Loucy (cell line): ENCODE results near the gene HEXIM1.

Experiments used
- EZH2phosphoT487 ChIP-seq: fragments of 200-600 bp; IDR thresholded peaks from 2 replicates; pipeline ENCODE4 v1.6.1; 2018; ENCODE audit warnings: antibody characterized with exemption, mild to moderate bottlenecking, moderate library complexity, borderline replicate concordance
- TF ChIP-seq, protein P1 (sequence below): fragments of 200-600 bp; sonication (generic); conservative IDR thresholded peaks from 2 replicates; pipeline ENCODE4 v1.5.1; 2014; ENCODE audit warnings: mild to moderate bottlenecking, antibody characterized with exemption, low read length

DNA sequence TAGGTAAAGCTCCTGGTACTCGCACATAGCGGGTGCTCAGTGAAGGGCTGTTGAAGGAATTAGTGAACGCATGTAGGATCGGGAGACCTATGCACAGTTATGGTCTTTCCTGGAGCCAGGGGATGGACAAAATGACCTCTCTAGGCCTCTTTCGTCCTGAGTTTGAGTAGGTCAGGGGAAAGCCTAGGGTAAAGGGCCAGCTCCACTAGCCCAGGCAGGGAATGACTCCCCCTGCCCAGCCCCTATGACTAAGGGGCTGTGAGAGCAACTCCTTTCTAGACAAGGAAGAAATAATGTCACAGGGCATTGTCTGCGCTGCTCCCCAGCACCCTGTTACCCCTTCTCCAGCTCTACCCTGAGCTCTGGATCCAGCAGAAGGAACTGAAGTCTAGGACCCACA is 48.8 kb downstream of the HEXIM1 start:
- TF ChIP-seq, protein P1, sequence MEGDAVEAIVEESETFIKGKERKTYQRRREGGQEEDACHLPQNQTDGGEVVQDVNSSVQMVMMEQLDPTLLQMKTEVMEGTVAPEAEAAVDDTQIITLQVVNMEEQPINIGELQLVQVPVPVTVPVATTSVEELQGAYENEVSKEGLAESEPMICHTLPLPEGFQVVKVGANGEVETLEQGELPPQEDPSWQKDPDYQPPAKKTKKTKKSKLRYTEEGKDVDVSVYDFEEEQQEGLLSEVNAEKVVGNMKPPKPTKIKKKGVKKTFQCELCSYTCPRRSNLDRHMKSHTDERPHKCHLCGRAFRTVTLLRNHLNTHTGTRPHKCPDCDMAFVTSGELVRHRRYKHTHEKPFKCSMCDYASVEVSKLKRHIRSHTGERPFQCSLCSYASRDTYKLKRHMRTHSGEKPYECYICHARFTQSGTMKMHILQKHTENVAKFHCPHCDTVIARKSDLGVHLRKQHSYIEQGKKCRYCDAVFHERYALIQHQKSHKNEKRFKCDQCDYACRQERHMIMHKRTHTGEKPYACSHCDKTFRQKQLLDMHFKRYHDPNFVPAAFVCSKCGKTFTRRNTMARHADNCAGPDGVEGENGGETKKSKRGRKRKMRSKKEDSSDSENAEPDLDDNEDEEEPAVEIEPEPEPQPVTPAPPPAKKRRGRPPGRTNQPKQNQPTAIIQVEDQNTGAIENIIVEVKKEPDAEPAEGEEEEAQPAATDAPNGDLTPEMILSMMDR, result no peak
- no peak for TF ChIP-seq EZH2phosphoT487
